ENCODE results near the gene CFTR.

GRCh38 chr7:117616694-117617093, 136.9 kb downstream of the CFTR start:
- TF ChIP-seq CTCF (conservative IDR thresholded peaks at IDR 0.05; ENCODE audit: low read depth, low read length), result no peak
- TF ChIP-seq EZH2 (IDR thresholded peaks at IDR 0.05; ENCODE audit: borderline replicate concordance, low read depth, low read length, poor library complexity, severe bottlenecking), result no peak

Data from A673 (cell line).